ENCODE data around the gene EMX1.
"Not testable (repeated sequence)": the region's sequence is repeated elsewhere in the genome, so short reads cannot be mapped to it uniquely, and the experiment has no call there.

EMX1 gene

GRCh38 chr2:72897785-72898584 lies 19.3 kb upstream of the EMX1 start:
- Histone ChIP-seq H2AFZ (ENCODE audit: low read depth) (no peak overlapping the region), H3K4me2 (no peak overlapping the region), H3K27ac (no peak overlapping the region), H3K79me2 (ENCODE audit: insufficient read depth, low read depth) (no peaks in the 10 kb centered on the region), H3K4me3 (IDR thresholded peaks at IDR 0.05; ENCODE audit: insufficient read depth, low read depth, low read length) (no peak overlapping the region), H4K20me1 (ENCODE audit: insufficient read depth) (no peaks in the 10 kb centered on the region), H3K9ac (no peak overlapping the region), H3K36me3 (ENCODE audit: insufficient read depth) (no peaks in the 10 kb centered on the region), H3K4me1 (ENCODE audit: low read depth, poor library complexity, severe bottlenecking) (no peaks in the 10 kb centered on the region), H3K27me3 (ENCODE audit: insufficient read depth, low read depth) (no peaks in the 10 kb centered on the region)
- TF ChIP-seq CTCF (conservative IDR thresholded peaks at IDR 0.05; ENCODE audit: low read depth, low read length), result no peak

- Histone ChIP-seq H3K4me1 (ENCODE audit: low read depth, poor library complexity, severe bottlenecking) (no peaks in the 10 kb centered on the region), H3K4me3 (IDR thresholded peaks at IDR 0.05; ENCODE audit: insufficient read depth, low read depth, low read length) (no peak overlapping the region), H3K9ac (no peak overlapping the region), H2AFZ (ENCODE audit: low read depth) (no peak overlapping the region), H3K4me2 (no peak overlapping the region), H4K20me1 (ENCODE audit: insufficient read depth) (no peaks in the 10 kb centered on the region), H3K27me3 (ENCODE audit: insufficient read depth, low read depth) (no peaks in the 10 kb centered on the region), H3K36me3 (ENCODE audit: insufficient read depth) (no peaks in the 10 kb centered on the region), H3K79me2 (ENCODE audit: insufficient read depth, low read depth) (no peaks in the 10 kb centered on the region), H3K27ac (no peak overlapping the region)
- no peak for TF ChIP-seq CTCF (conservative IDR thresholded peaks at IDR 0.05; ENCODE audit: low read depth, low read length)
These were observed 18.8 kb upstream of the EMX1 start for GRCh38 chr2:72898585-72898906.

- no peak overlapping the region for H3K9ac ChIP-seq
- H3K4me2 ChIP-seq, result no peak overlapping the region
These were observed 17.0 kb upstream of the EMX1 start for GRCh38 chr2:72900191-72900825.

GRCh38 chr2:72901426-72901825 lies 15.9 kb upstream of the EMX1 start:
- no peak overlapping the region for H2AFZ ChIP-seq (ENCODE audit: low read depth)
- TF ChIP-seq CTCF (conservative IDR thresholded peaks at IDR 0.05; ENCODE audit: low read depth, low read length), result no peak
- H3K9ac ChIP-seq, result no peak overlapping the region
- H3K4me1 ChIP-seq (ENCODE audit: low read depth, poor library complexity, severe bottlenecking), result no peaks in the 10 kb centered on the region
- H3K4me2 ChIP-seq, result no peak overlapping the region
- no peaks in the 10 kb centered on the region for H3K27me3 ChIP-seq (ENCODE audit: insufficient read depth, low read depth)
- H3K4me3 ChIP-seq (IDR thresholded peaks at IDR 0.05; ENCODE audit: insufficient read depth, low read depth, low read length), result no peak overlapping the region
- no peaks in the 10 kb centered on the region for H4K20me1 ChIP-seq (ENCODE audit: insufficient read depth)
- H3K27ac ChIP-seq, result no peak overlapping the region
- no peaks in the 10 kb centered on the region for H3K36me3 ChIP-seq (ENCODE audit: insufficient read depth)
- no peaks in the 10 kb centered on the region for H3K79me2 ChIP-seq (ENCODE audit: insufficient read depth, low read depth)

More at GRCh38 chr2:72900191-72900825, 17.0 kb upstream of the EMX1 start:
- Histone ChIP-seq H3K4me1 (ENCODE audit: low read depth, poor library complexity, severe bottlenecking) (no peaks in the 10 kb centered on the region), H3K27ac (no peak overlapping the region), H3K79me2 (ENCODE audit: insufficient read depth, low read depth) (no peaks in the 10 kb centered on the region), H3K36me3 (ENCODE audit: insufficient read depth) (no peaks in the 10 kb centered on the region), H2AFZ (ENCODE audit: low read depth) (no peak overlapping the region), H3K4me3 (IDR thresholded peaks at IDR 0.05; ENCODE audit: insufficient read depth, low read depth, low read length) (no peak overlapping the region), H4K20me1 (ENCODE audit: insufficient read depth) (no peaks in the 10 kb centered on the region), H3K27me3 (ENCODE audit: insufficient read depth, low read depth) (no peaks in the 10 kb centered on the region)
- no peak for TF ChIP-seq CTCF (conservative IDR thresholded peaks at IDR 0.05; ENCODE audit: low read depth, low read length)

GRCh38 chr2:72907369-72907768 lies 9.9 kb upstream of the EMX1 start:
- not testable (repeated sequence) for H3K4me2 ChIP-seq; H3K4me1 ChIP-seq (ENCODE audit: low read depth, poor library complexity, severe bottlenecking); H3K27ac ChIP-seq; H3K4me3 ChIP-seq (IDR thresholded peaks at IDR 0.05; ENCODE audit: insufficient read depth, low read depth, low read length); H3K27me3 ChIP-seq (ENCODE audit: insufficient read depth, low read depth); H3K9ac ChIP-seq; H2AFZ ChIP-seq (ENCODE audit: low read depth); H4K20me1 ChIP-seq (ENCODE audit: insufficient read depth); H3K36me3 ChIP-seq (ENCODE audit: insufficient read depth); H3K79me2 ChIP-seq (ENCODE audit: insufficient read depth, low read depth)

Data from KMS-11 (cell line).